Mucosa of descending colon (tissue), 3 donors: Measurements from ENCODE around the gene PRR11. TPM values are rescaled to one million over a fixed set of nuclear protein-coding genes. Genes with fewer than 3 reads are reported as not detected.
"Not testable (repeated sequence)": the region's sequence is repeated elsewhere in the genome, so short reads cannot be mapped to it uniquely, and the experiment has no call there.

Source experiments
- ATAC-seq: fragments of 200-7000 bp; cut with Tn5 transposase; one replicate; pipeline ENCODE4 v1.9.1; 2020; ENCODE audit warnings: mild to moderate bottlenecking, moderate library complexity
- DNase-seq, 3 donors: peaks; one replicate each; pipeline ENCODE4 v3.0.0-alpha.2; 2020
- H3K36me3 ChIP-seq: fragments of 200-600 bp; one replicate; pipeline ENCODE4 v1.8.0; 2021; ENCODE audit warnings: low read depth, mild to moderate bottlenecking
- H3K4me1 ChIP-seq: fragments of 200-600 bp; one replicate; pipeline ENCODE4 v1.8.0; 2021; ENCODE audit warnings: low read depth, mild to moderate bottlenecking
- H3K4me3 ChIP-seq: fragments of 200-600 bp; one replicate; pipeline ENCODE4 v1.8.0; 2021; ENCODE audit warnings: mild to moderate bottlenecking
- H3K9me3 ChIP-seq: fragments of 200-600 bp; one replicate; pipeline ENCODE4 v1.8.0; 2021; ENCODE audit warnings: mild to moderate bottlenecking
- intact Hi-C, 2 donors: fragments of 100-400 bp; cut with DNase I in 1 of 2; cut with micrococcal nuclease in 1 of 2; formaldehyde crosslinking; loops; one replicate each; pipeline versions ENCODE4 v1.11.0 to v1.11.1; 2022; cut with DNase I, micrococcal nuclease
- total RNA-seq, 3 donors: library from RNA; stranded (reverse); fragmentation: NEBNext Ultra II Directional in 2 of 3; extraction: Animal tissue kit (Norgen Biotek cat#: 25700) in 2 of 3; gene quantifications; one replicate each; pipeline versions ENCODE4 v1.2.1 to v1.2.4, GENCODE V29; 2021 to 2023
- TF ChIP-seq, protein P1 (sequence below): fragments of 200-600 bp; IDR thresholded peaks from one replicate; pipeline ENCODE4 v1.8.0; 2022; ENCODE audit warnings: antibody characterized with exemption, mild to moderate bottlenecking
- donor health status: DM: no; HTN: no; CAD: no; lungs with moderate emphysema.
- donor health status: DM: no; HTN: no; CAD: no.
- donor health status: DM: no; HTN: yes; CAD: no.

The PRR11 gene
- total RNA-seq, 3 donors from 2014 or later, result 2.0 to 17.3 (median 3.5) TPM

DNA sequence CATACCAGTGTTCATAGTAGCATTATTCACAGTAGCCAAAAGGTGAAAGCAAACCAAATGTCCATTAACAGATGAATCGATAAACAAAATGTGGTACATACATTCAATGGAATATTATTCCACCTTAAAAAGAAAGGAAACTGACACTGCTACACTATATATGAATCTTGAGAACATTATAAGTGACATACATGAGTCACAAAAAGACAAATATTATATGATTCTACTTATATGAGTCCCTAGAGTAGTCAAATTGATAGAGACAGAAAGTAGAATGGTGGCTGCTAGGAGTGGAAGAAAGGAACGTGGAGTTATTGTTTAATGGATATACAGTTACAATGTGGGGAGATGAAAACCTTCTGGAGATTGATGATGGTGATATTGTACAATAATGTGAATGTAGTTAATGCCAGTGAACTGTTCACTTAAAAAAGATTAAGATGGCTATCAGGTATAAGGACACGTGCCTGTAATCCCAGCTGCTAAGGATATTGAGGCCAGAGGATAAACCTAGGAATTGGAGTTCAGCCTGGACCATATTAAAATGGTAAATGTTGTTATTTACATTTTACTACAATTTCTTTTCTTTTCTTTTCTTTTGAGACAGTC lies 28.6 kb upstream of the PRR11 start:
- TF ChIP-seq, protein P1, sequence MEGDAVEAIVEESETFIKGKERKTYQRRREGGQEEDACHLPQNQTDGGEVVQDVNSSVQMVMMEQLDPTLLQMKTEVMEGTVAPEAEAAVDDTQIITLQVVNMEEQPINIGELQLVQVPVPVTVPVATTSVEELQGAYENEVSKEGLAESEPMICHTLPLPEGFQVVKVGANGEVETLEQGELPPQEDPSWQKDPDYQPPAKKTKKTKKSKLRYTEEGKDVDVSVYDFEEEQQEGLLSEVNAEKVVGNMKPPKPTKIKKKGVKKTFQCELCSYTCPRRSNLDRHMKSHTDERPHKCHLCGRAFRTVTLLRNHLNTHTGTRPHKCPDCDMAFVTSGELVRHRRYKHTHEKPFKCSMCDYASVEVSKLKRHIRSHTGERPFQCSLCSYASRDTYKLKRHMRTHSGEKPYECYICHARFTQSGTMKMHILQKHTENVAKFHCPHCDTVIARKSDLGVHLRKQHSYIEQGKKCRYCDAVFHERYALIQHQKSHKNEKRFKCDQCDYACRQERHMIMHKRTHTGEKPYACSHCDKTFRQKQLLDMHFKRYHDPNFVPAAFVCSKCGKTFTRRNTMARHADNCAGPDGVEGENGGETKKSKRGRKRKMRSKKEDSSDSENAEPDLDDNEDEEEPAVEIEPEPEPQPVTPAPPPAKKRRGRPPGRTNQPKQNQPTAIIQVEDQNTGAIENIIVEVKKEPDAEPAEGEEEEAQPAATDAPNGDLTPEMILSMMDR, result no peak
- Histone ChIP-seq H3K4me3 (no peak overlapping the region), H3K9me3 (no peaks in the 10 kb centered on the region), H3K4me1 (no peaks in the 10 kb centered on the region), H3K36me3 (no peaks in the 10 kb centered on the region)
- DNase-seq (no peak), ATAC-seq (no peak)
- intact Hi-C loops, result no loop called here

GRCh38 chr17:59129814-59130213 lies 25.7 kb upstream of the PRR11 start:
- Histone ChIP-seq H3K9me3 (no peaks in the 10 kb centered on the region), H3K4me1 (no peaks in the 10 kb centered on the region), H3K4me3 (no peak overlapping the region), H3K36me3 (no peaks in the 10 kb centered on the region)
- DNase-seq (no peak), ATAC-seq (no peak)
- intact Hi-C loops, result no loop called here
- TF ChIP-seq, protein P1, result no peak

DNA sequence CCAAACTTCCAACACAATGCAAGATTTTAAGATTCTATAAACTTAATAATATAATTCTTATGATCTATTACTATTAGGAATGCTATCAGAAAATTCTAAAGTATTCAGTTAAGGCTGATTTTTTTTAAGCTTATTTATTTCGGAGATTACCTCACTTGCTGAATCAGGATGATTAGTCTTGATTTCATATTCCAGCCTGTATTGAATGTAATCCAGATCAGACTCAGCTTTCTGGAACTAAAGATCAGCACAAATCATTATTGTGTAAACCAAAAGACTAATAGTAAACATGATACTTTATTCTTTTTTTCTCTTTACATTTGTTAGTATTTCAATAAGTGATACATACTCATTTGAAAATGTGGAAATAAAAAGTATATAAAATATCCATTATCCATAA lies 24.4 kb upstream of the PRR11 start:
- H3K36me3 ChIP-seq, result no peaks in the 10 kb centered on the region
- no peaks in the 10 kb centered on the region for H3K9me3 ChIP-seq
- no peak for DNase-seq
- TF ChIP-seq, protein P1, result no peak
- H3K4me1 ChIP-seq, result no peaks in the 10 kb centered on the region
- no peak for ATAC-seq
- no peak overlapping the region for H3K4me3 ChIP-seq
- intact Hi-C loops, result no loop called here

DNA sequence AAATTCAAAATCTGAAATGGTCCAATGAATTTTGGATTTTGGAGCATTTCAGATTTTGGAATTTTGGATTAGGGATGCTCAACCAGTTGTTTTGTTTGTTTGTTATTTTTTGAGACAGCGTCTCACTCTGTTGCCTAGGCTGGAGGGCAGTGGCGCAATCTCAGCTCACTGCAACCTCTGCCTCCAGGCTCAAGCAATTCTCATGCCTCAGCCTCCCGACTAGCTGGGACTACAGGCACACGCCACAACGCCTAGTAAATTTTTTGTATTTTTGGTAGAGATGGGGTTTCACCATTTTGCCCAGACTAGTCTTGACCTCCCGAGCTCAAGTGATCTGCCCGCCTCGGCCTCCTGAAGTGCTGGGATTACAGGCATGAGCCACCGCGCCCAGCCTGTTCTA lies 17.2 kb upstream of the PRR11 start:
- H3K4me1 ChIP-seq, ATAC-seq, intact Hi-C loops, H3K9me3 ChIP-seq, H3K36me3 ChIP-seq, DNase-seq, H3K4me3 ChIP-seq: not testable (repeated sequence)

DNA sequence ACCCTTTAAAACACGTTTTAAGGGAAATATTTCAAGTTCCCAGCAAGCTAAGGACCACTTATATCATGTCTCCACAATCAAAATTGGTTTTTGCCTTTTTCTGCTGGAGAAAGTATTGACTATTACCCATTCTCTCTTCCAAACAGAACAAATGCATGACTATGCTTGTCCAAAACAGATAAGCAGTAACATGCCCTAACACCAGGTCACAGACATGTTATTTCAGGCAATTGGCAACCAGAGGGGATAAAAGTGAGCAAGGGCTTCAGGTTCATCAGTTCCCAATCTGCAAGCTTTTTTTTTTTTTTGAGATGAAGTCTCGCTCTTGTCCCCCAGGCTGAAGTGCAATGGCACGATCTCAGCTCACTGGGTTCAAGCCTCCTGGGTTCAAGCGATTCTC lies 15.6 kb upstream of the PRR11 start:
- H3K4me3 ChIP-seq, result no peak overlapping the region
- H3K4me1 ChIP-seq, result no peaks in the 10 kb centered on the region
- no peaks in the 10 kb centered on the region for H3K9me3 ChIP-seq
- no peak for ATAC-seq
- DNase-seq, result no peak
- TF ChIP-seq, protein P1, result no peak
- H3K36me3 ChIP-seq, result no peaks in the 10 kb centered on the region
- intact Hi-C loops, result no loop called here

GRCh38 chr17:59141860-59142259 lies 13.7 kb upstream of the PRR11 start:
- no peak for DNase-seq

More at GRCh38 chr17:59141860-59142259, 13.7 kb upstream of the PRR11 start:
- H3K4me1 ChIP-seq, result no peaks in the 10 kb centered on the region
- intact Hi-C loops, result no loop called here
- H3K4me3 ChIP-seq, result no peak overlapping the region
- TF ChIP-seq, protein P1, result no peak
- no peak for ATAC-seq
- H3K9me3 ChIP-seq, result no peaks in the 10 kb centered on the region
- H3K36me3 ChIP-seq, result no peaks in the 10 kb centered on the region
